Right lobe of liver (tissue), 4 donors: ENCODE data around the gene ECT2.

Experiments used
- CTCF ChIP-seq, 4 donors: fragments of 200-600 bp in 3 of 4; fragments of 450-650 bp in 1 of 4; IDR thresholded peaks; one replicate each; pipeline versions ENCODE4 v1.5.1 to v1.8.0; 2016 to 2022; ENCODE audit warnings: antibody characterized with exemption in 4 of 4, mild to moderate bottlenecking in 2 of 4
- POLR2A ChIP-seq: fragments of 450-650 bp; IDR thresholded peaks from one replicate; pipeline ENCODE4 v1.6.1; 2017; ENCODE audit warnings: antibody characterized with exemption, mild to moderate bottlenecking
- donor health status: DM: no; HTN: no; CAD: no.
- donor health status: DM: no; HTN: no; CAD: no.
- donor health status: DM: no; HTN: yes; CAD: no.

- TF ChIP-seq CTCF (IDR thresholded peaks at IDR 0.05), result no peak
- no peak for TF ChIP-seq POLR2A
Measured at GRCh38 chr3:172735014-172735413, 15.5 kb upstream of the ECT2 start.
